ENCODE measurements around the gene ZNF212. TPM values are rescaled to one million over a fixed set of nuclear protein-coding genes. Genes with fewer than 3 reads are reported as not detected.
A peak's percentile ranks its signal among the peaks of the same experiment; 100 is the strongest.

The ZNF212 gene
- total RNA-seq, 1 donor from 2014 or later: 8.8 TPM

GRCh38 chr7:149281508-149282330 is 42.3 kb downstream of the ZNF212 start:
- no peaks in the 10 kb centered on the region for H3K9me3 ChIP-seq
- TF ChIP-seq POLR2AphosphoS5 (IDR thresholded peaks at IDR 0.05; ENCODE audit: insufficient read depth in 1 of 2, low read depth in 1 of 2) (no peak), POLR2A (IDR thresholded peaks at IDR 0.05) (no peak)
- TF ChIP-seq, protein P1, sequence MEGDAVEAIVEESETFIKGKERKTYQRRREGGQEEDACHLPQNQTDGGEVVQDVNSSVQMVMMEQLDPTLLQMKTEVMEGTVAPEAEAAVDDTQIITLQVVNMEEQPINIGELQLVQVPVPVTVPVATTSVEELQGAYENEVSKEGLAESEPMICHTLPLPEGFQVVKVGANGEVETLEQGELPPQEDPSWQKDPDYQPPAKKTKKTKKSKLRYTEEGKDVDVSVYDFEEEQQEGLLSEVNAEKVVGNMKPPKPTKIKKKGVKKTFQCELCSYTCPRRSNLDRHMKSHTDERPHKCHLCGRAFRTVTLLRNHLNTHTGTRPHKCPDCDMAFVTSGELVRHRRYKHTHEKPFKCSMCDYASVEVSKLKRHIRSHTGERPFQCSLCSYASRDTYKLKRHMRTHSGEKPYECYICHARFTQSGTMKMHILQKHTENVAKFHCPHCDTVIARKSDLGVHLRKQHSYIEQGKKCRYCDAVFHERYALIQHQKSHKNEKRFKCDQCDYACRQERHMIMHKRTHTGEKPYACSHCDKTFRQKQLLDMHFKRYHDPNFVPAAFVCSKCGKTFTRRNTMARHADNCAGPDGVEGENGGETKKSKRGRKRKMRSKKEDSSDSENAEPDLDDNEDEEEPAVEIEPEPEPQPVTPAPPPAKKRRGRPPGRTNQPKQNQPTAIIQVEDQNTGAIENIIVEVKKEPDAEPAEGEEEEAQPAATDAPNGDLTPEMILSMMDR (IDR thresholded peaks at IDR 0.05): no peak
- no peak overlapping the region for H3K4me3 ChIP-seq
- no peak overlapping the region for H3K27ac ChIP-seq
- intact Hi-C loops (cut with DNase I): no loop called here
- H3K36me3 ChIP-seq: peaks cover 0 to 29% of the 10 kb centered on the region in 2 donors
- peaks cover 13% of the 10 kb centered on the region for H3K4me1 ChIP-seq
- no peak for DNase-seq (ENCODE audit: extremely low spot score in 2 of 2)
- H3K27me3 ChIP-seq: no peaks in the 10 kb centered on the region

- Histone ChIP-seq H3K4me3 (no peak overlapping the region), H3K27ac (no peak overlapping the region), H3K27me3 (no peaks in the 10 kb centered on the region), H3K4me1 (peaks cover 13% of the 10 kb centered on the region), H3K9me3 (no peaks in the 10 kb centered on the region), H3K36me3 (peaks cover 0 to 28% of the 10 kb centered on the region in 2 donors)
- TF ChIP-seq POLR2AphosphoS5 (IDR thresholded peaks at IDR 0.05; ENCODE audit: insufficient read depth in 1 of 2, low read depth in 1 of 2) (no peak), POLR2A (IDR thresholded peaks at IDR 0.05) (no peak)
- TF ChIP-seq, protein P1 (IDR thresholded peaks at IDR 0.05): no peak
- intact Hi-C loops (cut with DNase I): no loop called here
- no peak for DNase-seq (ENCODE audit: extremely low spot score in 2 of 2)
Observed at GRCh38 chr7:149282331-149282655, 42.8 kb downstream of the ZNF212 start.

DNA sequence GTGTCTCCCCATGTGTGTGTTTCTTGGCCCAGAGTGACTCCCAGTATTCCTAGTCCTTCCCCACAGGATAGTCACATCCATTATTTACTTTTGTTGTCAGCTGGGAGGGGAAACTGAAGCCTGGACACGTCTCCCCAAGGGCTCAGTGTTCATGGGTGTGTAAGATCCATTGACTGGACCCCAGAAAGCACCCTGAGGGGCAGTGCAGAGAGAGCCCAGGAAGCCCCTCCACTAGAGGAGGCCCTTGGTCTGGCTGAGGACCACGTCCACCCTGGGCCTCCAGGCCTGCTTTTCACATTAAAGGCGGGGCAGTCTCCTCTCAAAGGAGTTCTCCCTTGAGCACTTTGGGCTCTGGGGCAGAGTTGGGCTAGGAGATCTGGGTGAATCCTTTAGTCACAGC is 43.9 kb downstream of the ZNF212 start:
- Histone ChIP-seq H3K4me1 (peaks cover 13% of the 10 kb centered on the region), H3K9me3 (no peaks in the 10 kb centered on the region), H3K4me3 (no peak overlapping the region), H3K27ac (no peak overlapping the region), H3K36me3 (peaks cover 0 to 21% of the 10 kb centered on the region in 2 donors), H3K27me3 (no peaks in the 10 kb centered on the region)
- DNase-seq (ENCODE audit: extremely low spot score in 2 of 2): no peak
- intact Hi-C loops (cut with DNase I): no loop called here
- no peak for TF ChIP-seq POLR2A (IDR thresholded peaks at IDR 0.05)
- TF ChIP-seq, protein P1 (IDR thresholded peaks at IDR 0.05): no peak
- no peak for TF ChIP-seq POLR2AphosphoS5 (IDR thresholded peaks at IDR 0.05; ENCODE audit: insufficient read depth in 1 of 2, low read depth in 1 of 2)

GRCh38 chr7:149284343-149284742 is 44.9 kb downstream of the ZNF212 start:
- TF ChIP-seq, protein P1 (IDR thresholded peaks at IDR 0.05): no peak
- TF ChIP-seq POLR2A (IDR thresholded peaks at IDR 0.05) (no peak), POLR2AphosphoS5 (IDR thresholded peaks at IDR 0.05; ENCODE audit: insufficient read depth in 1 of 2, low read depth in 1 of 2) (no peak)
- DNase-seq (ENCODE audit: extremely low spot score in 2 of 2): no peak
- Histone ChIP-seq H3K9me3 (no peaks in the 10 kb centered on the region), H3K36me3 (peaks cover 0 to 12% of the 10 kb centered on the region in 2 donors), H3K27ac (no peak overlapping the region), H3K4me1 (peaks cover 13% of the 10 kb centered on the region), H3K27me3 (no peaks in the 10 kb centered on the region), H3K4me3 (peak overlapping the region in 1 of 2 donors; percentile 67)
- intact Hi-C loops (cut with DNase I): no loop called here
